ENCODE results near the gene OLIG2.

The OLIG2 gene

GRCh38 chr21:33033094-33033951, 7.6 kb downstream of the OLIG2 start:
- no peak for DNase-seq (ENCODE audit: low spot score)

- DNase-seq (ENCODE audit: low spot score) = no peak
Measured at GRCh38 chr21:33033961-33034413, 8.3 kb downstream of the OLIG2 start.

GRCh38 chr21:33035147-33035546, 9.4 kb downstream of the OLIG2 start:
- DNase-seq (ENCODE audit: low spot score) = no peak

GRCh38 chr21:33036430-33037162, 10.9 kb downstream of the OLIG2 start:
- peak; percentile 55 for DNase-seq (ENCODE audit: low spot score)

- DNase-seq (ENCODE audit: low spot score) = no peak
Measured at GRCh38 chr21:33037501-33037900, 11.8 kb downstream of the OLIG2 start.

- no peak for DNase-seq (ENCODE audit: low spot score)
Measured at GRCh38 chr21:33039536-33039935, 13.8 kb downstream of the OLIG2 start.

GRCh38 chr21:33040215-33040614, 14.5 kb downstream of the OLIG2 start:
- DNase-seq (ENCODE audit: low spot score) = no peak

- DNase-seq (ENCODE audit: low spot score) = peak; percentile 39
Measured at GRCh38 chr21:33041981-33042380, 16.2 kb downstream of the OLIG2 start.

- peak; percentile 94 for DNase-seq (ENCODE audit: low spot score)
Measured at GRCh38 chr21:33042812-33043211, 17.1 kb downstream of the OLIG2 start.

- no peak for DNase-seq (ENCODE audit: low spot score)
Measured at GRCh38 chr21:33046455-33046854, 20.7 kb downstream of the OLIG2 start.

GRCh38 chr21:33047231-33047630, 21.5 kb downstream of the OLIG2 start:
- peak; percentile 48 for DNase-seq (ENCODE audit: low spot score)

- DNase-seq (ENCODE audit: low spot score) = no peak
Measured at GRCh38 chr21:33051925-33052324, 26.2 kb downstream of the OLIG2 start.

GRCh38 chr21:33053951-33054350, 28.2 kb downstream of the OLIG2 start:
- no peak for DNase-seq (ENCODE audit: low spot score)

GRCh38 chr21:33055991-33056390, 30.3 kb downstream of the OLIG2 start:
- no peak for DNase-seq (ENCODE audit: low spot score)

- DNase-seq (ENCODE audit: low spot score) = no peak
Measured at GRCh38 chr21:33057385-33057940, 31.7 kb downstream of the OLIG2 start.

- no peak for DNase-seq (ENCODE audit: low spot score)
Measured at GRCh38 chr21:33058527-33058926, 32.8 kb downstream of the OLIG2 start.

GRCh38 chr21:33058957-33059356, 33.2 kb downstream of the OLIG2 start:
- DNase-seq (ENCODE audit: low spot score) = no peak

GRCh38 chr21:33059380-33059841, 33.7 kb downstream of the OLIG2 start:
- no peak for DNase-seq (ENCODE audit: low spot score)

GRCh38 chr21:33061233-33061632, 35.5 kb downstream of the OLIG2 start:
- no peak for DNase-seq (ENCODE audit: low spot score)

GRCh38 chr21:33063375-33063883, 37.7 kb downstream of the OLIG2 start:
- DNase-seq (ENCODE audit: low spot score) = no peak

GRCh38 chr21:33063907-33064622, 38.3 kb downstream of the OLIG2 start:
- no peak for DNase-seq (ENCODE audit: low spot score)

Measured in kidney tubule cell (primary cell).